ENCODE results near the gene ELAVL4. TPM values are rescaled to one million over a fixed set of nuclear protein-coding genes. Genes with fewer than 3 reads are reported as not detected.

ELAVL4 gene
- total and polyA plus RNA-seq, 7 donors = 0.03 TPM; not detected in 6

GRCh38 chr1:50105433-50105832 lies 3.3 kb upstream of the ELAVL4 start:
- no peak overlapping the region for H3K4me3 ChIP-seq
- no peak for TF ChIP-seq CTCF (IDR thresholded peaks at IDR 0.05)

DNA sequence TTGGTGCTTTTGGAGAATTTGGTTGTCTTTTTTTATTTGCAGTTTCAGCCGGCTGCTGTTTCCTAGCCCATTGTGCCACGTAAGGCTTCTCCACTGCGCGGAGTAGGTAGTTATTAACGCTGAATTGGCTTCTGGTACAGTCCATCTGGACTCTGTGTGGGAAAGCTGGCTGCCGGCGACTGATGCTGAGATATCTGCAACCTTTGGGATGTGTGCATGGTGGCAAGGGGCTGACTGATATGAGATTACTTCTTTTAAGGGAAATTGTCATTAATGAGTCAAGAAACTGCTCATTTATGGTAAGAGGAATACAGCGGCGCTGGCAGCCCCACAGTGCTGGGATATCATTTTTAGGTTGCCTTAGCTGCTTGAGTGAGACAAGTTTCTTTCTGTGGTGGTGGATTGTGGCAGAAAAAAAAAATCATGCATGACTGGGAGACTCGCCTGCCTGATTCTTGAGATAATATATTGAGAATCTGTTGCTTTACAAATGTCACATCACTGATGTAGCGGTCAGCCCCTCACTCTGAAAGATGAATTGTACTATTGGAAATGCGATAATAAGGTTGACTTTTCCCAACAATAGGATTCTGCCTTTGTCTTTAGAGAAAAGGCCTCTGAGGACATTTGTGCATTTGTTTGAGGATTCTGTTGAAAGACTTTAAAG lies 2.5 kb upstream of the ELAVL4 start:
- no peak for TF ChIP-seq CTCF (IDR thresholded peaks at IDR 0.05)
- no peak for ATAC-seq
- WGBS, 3 donors = 84 to 86% (median 85%) methylated on average over 12 of the region's 12 CpGs
- Histone ChIP-seq H3K4me1 (no peaks in the 10 kb centered on the region), H3K27me3 (ENCODE audit: insufficient read depth in 3 of 3, low read length in 2 of 3) (peaks cover 5 to 27% (median 9%) of the 10 kb centered on the region in 3 donors), H3K36me3 (ENCODE audit: insufficient read depth in 1 of 2, low read depth in 1 of 2) (no peaks in the 10 kb centered on the region), H3K9me3 (no peaks in the 10 kb centered on the region), H3K4me3 (no peak overlapping the region), H3K27ac (no peak overlapping the region)
- DNase-seq = no peak
- intact Hi-C loops (cut with DNase I) = no loop called here

More at GRCh38 chr1:50105433-50105832, 3.3 kb upstream of the ELAVL4 start:
- DNase-seq (no peak), ATAC-seq (no peak)
- 75 to 77% (median 77%) methylated on average over 3 of the region's 3 CpGs for WGBS, 3 donors
- no peak overlapping the region for H3K27ac ChIP-seq
- peaks cover 5 to 21% (median 9%) of the 10 kb centered on the region in 3 donors for H3K27me3 ChIP-seq (ENCODE audit: insufficient read depth in 3 of 3, low read length in 2 of 3)
- no peaks in the 10 kb centered on the region for H3K36me3 ChIP-seq (ENCODE audit: insufficient read depth in 1 of 2, low read depth in 1 of 2)
- no peaks in the 10 kb centered on the region for H3K9me3 ChIP-seq
- H3K4me1 ChIP-seq = no peaks in the 10 kb centered on the region
- intact Hi-C loops (cut with DNase I) = no loop called here

DNA sequence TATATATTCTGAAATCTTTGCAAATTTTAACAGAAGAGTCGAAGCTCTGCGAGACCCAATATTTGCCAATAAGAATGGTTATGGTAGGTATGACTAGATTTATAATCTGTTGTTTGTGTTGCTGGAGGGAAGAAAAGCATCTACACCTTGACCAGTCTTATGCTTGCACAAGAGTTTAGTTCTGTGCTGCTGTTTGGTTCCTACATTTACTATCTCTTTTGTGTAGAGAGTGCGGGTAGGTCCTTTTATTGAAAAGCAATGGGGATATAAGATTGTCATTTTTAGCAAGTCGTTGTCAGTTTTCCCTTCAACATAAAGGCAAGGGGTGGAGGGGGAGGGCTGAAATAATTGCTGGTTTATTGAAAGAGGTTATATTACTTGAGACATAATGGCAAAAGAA lies 396 bp downstream of the ELAVL4 start:
- 62 to 67% (median 65%) methylated on average over 4 of the region's 4 CpGs for WGBS, 3 donors
- H3K36me3 ChIP-seq (ENCODE audit: insufficient read depth in 1 of 2, low read depth in 1 of 2) = no peaks in the 10 kb centered on the region
- DNase-seq (no peak), ATAC-seq (no peak)
- no peak for TF ChIP-seq CTCF (IDR thresholded peaks at IDR 0.05)
- no peaks in the 10 kb centered on the region for H3K4me1 ChIP-seq
- no peak overlapping the region for H3K27ac ChIP-seq
- no peaks in the 10 kb centered on the region for H3K9me3 ChIP-seq
- H3K4me3 ChIP-seq = no peak overlapping the region
- H3K27me3 ChIP-seq (ENCODE audit: insufficient read depth in 3 of 3, low read length in 2 of 3) = peaks cover 8 to 33% (median 9%) of the 10 kb centered on the region in 3 donors
- intact Hi-C loops (cut with DNase I) = no loop called here

DNA sequence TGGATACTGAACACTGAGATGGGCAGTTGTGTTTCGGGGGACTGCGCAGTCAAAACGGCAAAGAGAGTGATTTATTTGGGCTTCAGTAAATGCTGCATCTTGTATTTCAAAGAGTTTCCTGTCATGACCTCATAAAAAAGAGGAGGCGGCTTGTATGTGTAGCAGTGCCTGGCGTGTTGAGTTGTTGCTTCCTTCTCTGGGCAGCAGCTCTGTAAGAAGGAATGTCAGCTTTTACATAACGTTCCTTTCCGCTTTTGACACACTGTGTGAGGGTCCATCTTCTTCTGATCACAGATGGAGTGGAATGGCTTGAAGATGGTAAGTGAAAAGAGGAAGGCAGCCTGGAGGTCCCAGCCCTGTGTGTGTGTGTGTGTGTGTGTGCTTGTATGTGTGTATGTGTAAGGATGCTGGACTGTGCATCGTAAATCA lies 941 bp downstream of the ELAVL4 start:
- intact Hi-C loops (cut with DNase I) = no loop called here
- no peak for TF ChIP-seq CTCF (IDR thresholded peaks at IDR 0.05)
- H3K27ac ChIP-seq = no peak overlapping the region
- peaks cover 8 to 33% (median 9%) of the 10 kb centered on the region in 3 donors for H3K27me3 ChIP-seq (ENCODE audit: insufficient read depth in 3 of 3, low read length in 2 of 3)
- H3K4me3 ChIP-seq = no peak overlapping the region
- no peaks in the 10 kb centered on the region for H3K4me1 ChIP-seq
- no peaks in the 10 kb centered on the region for H3K9me3 ChIP-seq
- DNase-seq (no peak), ATAC-seq (no peak)
- WGBS, 3 donors = 4 to 9% (median 9%) methylated on average over 8 of the region's 8 CpGs
- H3K36me3 ChIP-seq (ENCODE audit: insufficient read depth in 1 of 2, low read depth in 1 of 2) = no peaks in the 10 kb centered on the region

DNA sequence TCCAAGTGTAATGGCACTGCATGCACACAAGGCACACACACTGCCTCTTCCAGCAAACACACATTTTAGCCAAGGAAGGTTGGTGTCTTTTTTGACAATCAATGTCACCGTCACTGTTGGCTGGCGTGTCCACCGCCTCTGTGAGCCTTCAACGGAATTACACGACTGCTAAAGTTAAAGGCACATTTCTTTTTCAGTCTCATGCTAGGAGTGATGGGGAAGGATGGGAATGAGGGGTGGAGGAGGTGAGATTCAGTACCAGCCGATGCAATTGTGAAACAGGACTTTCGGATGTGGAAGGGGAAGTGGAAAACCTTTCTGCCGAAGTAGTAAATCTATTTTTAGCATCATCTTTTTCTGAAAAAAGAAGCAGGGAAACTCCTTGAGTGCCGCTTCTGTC lies 1.4 kb downstream of the ELAVL4 start:
- Histone ChIP-seq H3K27me3 (ENCODE audit: insufficient read depth in 3 of 3, low read length in 2 of 3) (peaks cover 8 to 33% (median 9%) of the 10 kb centered on the region in 3 donors), H3K9me3 (no peaks in the 10 kb centered on the region), H3K4me3 (no peak overlapping the region), H3K36me3 (ENCODE audit: insufficient read depth in 1 of 2, low read depth in 1 of 2) (no peaks in the 10 kb centered on the region), H3K27ac (no peak overlapping the region), H3K4me1 (no peaks in the 10 kb centered on the region)
- no peak for TF ChIP-seq CTCF (IDR thresholded peaks at IDR 0.05)
- ATAC-seq = no peak
- no peak for DNase-seq
- 5 to 6% (median 6%) methylated on average over 9 of the region's 9 CpGs for WGBS, 3 donors
- intact Hi-C loops (cut with DNase I) = no loop called here
